DOHH2 (cell line): ENCODE results near the gene SPRING1.

Experiments
- H3F3A ChIP-seq: fragments of 200-600 bp; sonication (generic), shearing (Covaris generic); 2 replicates; pipeline ENCODE4 v1.6.0; 2016; ENCODE audit warnings: antibody characterized with exemption, mild to moderate bottlenecking; ENCODE audit not compliant: control insufficient read depth, insufficient read depth
- H3K27ac ChIP-seq: fragments of 200-600 bp; sonication (generic); 2 replicates; pipeline ENCODE4 v1.5.1; 2014; ENCODE audit warnings: low read depth, mild to moderate bottlenecking, low read length, moderate library complexity
- H3K27me3 ChIP-seq: fragments of 200-600 bp; sonication (generic); 2 replicates; pipeline ENCODE4 v1.6.1; 2014; ENCODE audit warnings: mild to moderate bottlenecking, low read length, mixed read lengths; ENCODE audit not compliant: control insufficient read depth
- H3K36me3 ChIP-seq: fragments of 200-600 bp; sonication (generic); 2 replicates; pipeline ENCODE4 v1.6.1; 2014; ENCODE audit warnings: mild to moderate bottlenecking, low read length, moderate library complexity, mixed read lengths; ENCODE audit not compliant: control insufficient read depth
- H3K4me1 ChIP-seq: fragments of 200-600 bp; sonication (generic); 2 replicates; pipeline ENCODE4 v1.6.1; 2014; ENCODE audit warnings: mild to moderate bottlenecking, low read length, mixed read lengths; ENCODE audit not compliant: control insufficient read depth
- H3K4me2 ChIP-seq: fragments of 200-600 bp; sonication (generic); 2 replicates; pipeline ENCODE4 v1.6.0; 2014; ENCODE audit warnings: mild to moderate bottlenecking, low read length, moderate library complexity
- H3K4me3 ChIP-seq: fragments of 200-600 bp; sonication (generic); 2 replicates; pipeline ENCODE4 v1.5.1; 2014; ENCODE audit warnings: mild to moderate bottlenecking, low read length, mixed read lengths
- H3K79me2 ChIP-seq: fragments of 200-600 bp; sonication (generic); 2 replicates; pipeline ENCODE4 v1.6.1; 2014; ENCODE audit warnings: mild to moderate bottlenecking, low read length, mixed read lengths; ENCODE audit not compliant: control insufficient read depth
- H3K9me2 ChIP-seq: fragments of 200-600 bp; sonication (generic); replicated peaks from 2 replicates; pipeline ENCODE4 v1.6.1; 2014; ENCODE audit warnings: mild to moderate bottlenecking, low read length, mixed read lengths; ENCODE audit not compliant: control insufficient read depth
- H3K9me3 ChIP-seq: fragments of 200-600 bp; sonication (generic); 2 replicates; pipeline ENCODE4 v1.6.1; 2014; ENCODE audit warnings: antibody characterized with exemption, low read length, mixed read lengths; ENCODE audit not compliant: control insufficient read depth, insufficient read depth
- H4K20me1 ChIP-seq: fragments of 200-600 bp; sonication (generic); 2 replicates; pipeline ENCODE4 v1.6.0; 2014; ENCODE audit warnings: low read depth, mild to moderate bottlenecking, antibody characterized with exemption, low read length, moderate library complexity; ENCODE audit not compliant: control insufficient read depth, insufficient read depth
- CTCF ChIP-seq: fragments of 200-600 bp; sonication (generic); IDR thresholded peaks from one replicate; pipeline ENCODE4 v1.5.1; 2014; ENCODE audit warnings: antibody characterized with exemption, mild to moderate bottlenecking, low read depth, low read length; ENCODE audit not compliant: poor library complexity, severe bottlenecking
- EZH2phosphoT487 ChIP-seq: fragments of 200-600 bp; sonication (generic); IDR thresholded peaks from 2 replicates; pipeline ENCODE4 v1.6.1; 2017; ENCODE audit warnings: borderline replicate concordance, mild to moderate bottlenecking, antibody characterized with exemption, low read length, moderate library complexity, mixed read lengths

The SPRING1 gene

DNA sequence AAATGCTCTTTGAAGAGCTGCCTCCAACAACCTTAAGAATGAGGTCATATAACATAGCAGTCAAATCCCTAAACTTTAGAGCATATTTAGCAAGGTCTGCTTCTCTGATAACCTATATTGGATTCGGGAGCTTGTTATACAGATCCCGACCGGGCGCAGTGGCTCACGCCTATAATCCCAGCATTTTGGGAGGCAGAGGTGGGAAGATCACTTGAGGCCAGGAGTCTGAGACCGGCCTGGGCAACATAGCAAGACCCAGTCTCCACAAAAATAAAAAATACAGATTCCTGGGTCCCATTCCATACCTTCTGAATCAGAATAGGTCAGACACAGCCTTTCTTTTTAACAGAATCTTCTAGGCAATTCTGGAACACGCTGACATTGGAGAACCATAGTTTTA, 46.7 kb downstream of the SPRING1 start:
- Histone ChIP-seq H3K36me3 (no peaks in the 10 kb centered on the region), H3K27ac (no peak overlapping the region), H3K4me2 (no peak overlapping the region)

GRCh38 chr12:116689979-116690744, 47.7 kb downstream of the SPRING1 start:
- no peaks in the 10 kb centered on the region for H3K36me3 ChIP-seq
- no peaks in the 10 kb centered on the region for H3K9me2 ChIP-seq
- H3K79me2 ChIP-seq: no peaks in the 10 kb centered on the region
- no peak overlapping the region for H3K4me2 ChIP-seq
- H3K27ac ChIP-seq: no peak overlapping the region
- H3K9me3 ChIP-seq: peaks cover 6% of the 10 kb centered on the region; the same call in 1 of the 2 replicates
- no peak overlapping the region for H3K4me3 ChIP-seq
- TF ChIP-seq EZH2phosphoT487 (no peak), CTCF (no peak)
- peaks cover 40% of the 10 kb centered on the region for H3K27me3 ChIP-seq
- no peaks in the 10 kb centered on the region for H3F3A ChIP-seq
- H4K20me1 ChIP-seq: no peaks in the 10 kb centered on the region
- peaks cover 31% of the 10 kb centered on the region for H3K4me1 ChIP-seq

More for the DNA sequence above, 46.7 kb downstream of the SPRING1 start:
- Histone ChIP-seq H3F3A (no peaks in the 10 kb centered on the region), H3K79me2 (no peaks in the 10 kb centered on the region), H3K4me3 (no peak overlapping the region), H3K9me3 (peaks cover 6% of the 10 kb centered on the region; the same call in 1 of the 2 replicates), H3K27me3 (peaks cover 47% of the 10 kb centered on the region), H3K9me2 (no peaks in the 10 kb centered on the region), H3K4me1 (peaks cover 42% of the 10 kb centered on the region), H4K20me1 (no peaks in the 10 kb centered on the region)
- TF ChIP-seq EZH2phosphoT487 (no peak), CTCF (no peak)

- Histone ChIP-seq H4K20me1 (no peaks in the 10 kb centered on the region), H3K27ac (no peak overlapping the region), H3K9me3 (peaks cover 6% of the 10 kb centered on the region; the same call in 1 of the 2 replicates), H3K9me2 (no peaks in the 10 kb centered on the region), H3K4me1 (peaks cover 25% of the 10 kb centered on the region), H3F3A (no peaks in the 10 kb centered on the region), H3K4me3 (no peak overlapping the region), H3K27me3 (peaks cover 34% of the 10 kb centered on the region), H3K4me2 (no peak overlapping the region), H3K36me3 (no peaks in the 10 kb centered on the region), H3K79me2 (no peaks in the 10 kb centered on the region)
- no peak for TF ChIP-seq EZH2phosphoT487
- TF ChIP-seq CTCF: no peak
Measured at GRCh38 chr12:116689521-116689920, 48.3 kb downstream of the SPRING1 start.
